Epithelial cell of proximal tubule (primary cell): ENCODE results near the gene H2BK1. TPM values are rescaled to one million over a fixed set of nuclear protein-coding genes. Genes with fewer than 3 reads are reported as not detected.

Source experiments
- DNase-seq: peaks from one replicate; pipeline ENCODE4 v3.0.0-alpha.2; 2011; ENCODE audit warnings: low read depth
- H3K4me3 ChIP-seq: 2 replicates; pipeline ENCODE4 v1.5.1; 2011; ENCODE audit warnings: low read depth, mild to moderate bottlenecking, low read length
- CTCF ChIP-seq: conservative IDR thresholded peaks from 2 replicates; pipeline ENCODE4 v1.5.1; 2012; ENCODE audit warnings: low read depth, mild to moderate bottlenecking, low read length
- total RNA-seq: library from RNA; depleted of rRNA; stranded (reverse); fragments of >200 nt; gene quantifications from 2 replicates; pipeline ENCODE4 v1.2.3, GENCODE V29; 2015

The H2BK1 gene
- total RNA-seq, 1 donor from 2014 or later = not detected

- no peak for DNase-seq
- no peak for TF ChIP-seq CTCF
Measured at GRCh38 chr7:151249034-151249731, 38.9 kb upstream of the H2BK1 start.

DNA sequence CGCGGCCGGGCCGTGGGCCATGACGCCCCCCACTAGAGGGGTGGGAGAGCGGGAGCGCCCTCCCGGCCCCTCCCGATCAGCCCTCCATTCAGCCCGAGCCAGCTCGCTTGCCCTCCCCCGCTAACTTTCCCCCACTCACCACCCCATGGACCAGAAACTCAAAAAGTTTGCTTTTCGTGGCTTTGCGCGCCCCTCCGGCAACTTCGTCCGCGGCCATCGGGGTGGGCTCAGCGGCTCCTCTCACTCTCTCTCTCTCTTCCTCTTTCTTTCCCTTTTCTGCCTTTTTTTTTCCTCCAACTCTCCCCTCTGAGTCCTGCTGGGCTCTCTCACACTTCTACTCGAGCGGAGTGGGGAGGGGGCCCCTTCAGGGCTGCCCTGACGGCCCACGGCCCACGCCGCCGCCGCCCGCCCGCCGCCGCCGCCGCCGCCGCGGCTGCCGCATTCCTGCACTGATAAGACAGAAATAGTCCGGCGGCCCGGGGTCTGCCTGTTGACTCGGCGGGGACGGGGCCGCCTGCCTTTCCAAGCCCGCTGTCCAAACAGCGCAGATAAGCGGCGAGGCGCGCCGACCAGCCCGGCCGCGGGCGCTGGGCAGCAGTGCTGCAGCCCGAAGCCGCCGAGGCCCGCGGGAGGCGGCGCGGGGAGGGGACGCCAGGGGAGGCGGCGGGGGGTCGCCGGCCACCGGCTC is 38.2 kb upstream of the H2BK1 start, which contains the start of gene SMARCD3:
SMARCD3 (minus strand) TSS at position 349 of the 688 bp plus-strand sequence; CDS start at position 217, 132 bp downstream.
- no peak for TF ChIP-seq CTCF
- peak within 1 kb of the TSS; percentile 78 for H3K4me3 ChIP-seq
- no peak for DNase-seq

More at GRCh38 chr7:151249034-151249731, 38.9 kb upstream of the H2BK1 start:
- peak overlapping the region; percentile 78 for H3K4me3 ChIP-seq

DNA sequence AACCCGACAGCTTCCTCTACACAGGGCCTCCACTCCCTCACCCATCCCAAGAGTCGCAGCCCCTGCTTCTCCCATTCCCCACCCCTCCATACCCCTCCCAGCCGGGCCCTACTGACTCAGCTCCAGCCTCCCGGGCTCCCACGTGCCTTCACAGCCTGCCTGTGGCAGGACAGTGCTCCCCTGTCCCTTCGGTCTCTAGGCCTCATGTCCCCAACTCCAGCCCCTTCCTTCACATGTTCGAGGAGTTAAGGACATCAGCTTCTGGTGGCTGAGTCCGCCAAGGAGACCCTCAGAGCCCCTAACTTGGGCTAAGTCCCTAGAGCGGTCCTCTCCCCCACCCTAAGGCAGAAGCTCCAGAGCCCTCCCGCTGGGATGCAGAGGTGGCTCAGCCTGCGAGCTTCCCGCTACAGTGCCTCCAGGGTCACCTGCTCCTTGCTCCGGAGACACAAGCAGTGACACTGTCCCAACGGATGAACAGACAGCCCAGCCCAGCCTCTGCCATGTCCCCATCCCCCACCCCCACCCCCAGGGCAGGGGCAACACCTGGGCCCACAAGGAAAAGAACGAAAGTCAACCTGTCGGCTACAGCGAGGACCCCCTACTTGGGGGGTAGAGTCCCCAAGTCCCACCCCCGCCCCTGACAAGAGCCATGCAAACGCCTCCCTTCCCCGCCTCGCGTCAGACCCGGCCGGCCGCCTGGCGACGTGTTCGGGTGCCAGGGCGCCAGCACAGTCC is 37.5 kb upstream of the H2BK1 start:
- peak overlapping the region; percentile 78 for H3K4me3 ChIP-seq
- DNase-seq = no peak
- no peak for TF ChIP-seq CTCF

- DNase-seq = no peak
Measured at GRCh38 chr7:151246851-151247580, 36.7 kb upstream of the H2BK1 start.

GRCh38 chr7:151246102-151246850 is 36.0 kb upstream of the H2BK1 start:
- no peak for DNase-seq

More at GRCh38 chr7:151246851-151247580, 36.7 kb upstream of the H2BK1 start:
- no peak for TF ChIP-seq CTCF
- H3K4me3 ChIP-seq = peak overlapping the region; percentile 78

More at GRCh38 chr7:151246102-151246850, 36.0 kb upstream of the H2BK1 start:
- no peak overlapping the region for H3K4me3 ChIP-seq
- TF ChIP-seq CTCF = no peak
